ENCODE results near the gene ZNF830.

The ZNF830 gene

GRCh38 chr17:34961093-34961911 lies at the start of gene ZNF830, which contains the start of gene CCT6B:
TSS of gene ZNF830 (plus strand) at chr17:34961540. CDS start at chr17:34961567, 27 bp downstream.
TSS of gene CCT6B (minus strand) at chr17:34961460. CDS start at chr17:34961393, 67 bp downstream.
- peak; percentile 94 for DNase-seq (ENCODE audit: low spot score)
- in situ Hi-C loops (cut with MboI; ENCODE audit: low sequenced_read_pairs, unreplicated experiment) = no loop called here
- no peak for TF ChIP-seq CTCF (IDR thresholded peaks at IDR 0.05; ENCODE audit: borderline replicate concordance, control extremely low read depth, extremely low read depth, insufficient read depth, missing control alignments)

- in situ Hi-C loops (cut with MboI; ENCODE audit: low sequenced_read_pairs, unreplicated experiment) = no loop called here
- TF ChIP-seq CTCF (IDR thresholded peaks at IDR 0.05; ENCODE audit: borderline replicate concordance, control extremely low read depth, extremely low read depth, insufficient read depth, missing control alignments) = no peak
- DNase-seq (ENCODE audit: low spot score) = no peak
Measured at GRCh38 chr17:34913001-34913400, 48.3 kb upstream of the ZNF830 start.

- no peak for DNase-seq (ENCODE audit: low spot score)
- in situ Hi-C loops (cut with MboI; ENCODE audit: low sequenced_read_pairs, unreplicated experiment) = no loop called here
- no peak for TF ChIP-seq CTCF (IDR thresholded peaks at IDR 0.05; ENCODE audit: borderline replicate concordance, control extremely low read depth, extremely low read depth, insufficient read depth, missing control alignments)
Measured at GRCh38 chr17:34916120-34916519, 45.2 kb upstream of the ZNF830 start.

GRCh38 chr17:34917381-34917780 lies 44.0 kb upstream of the ZNF830 start:
- TF ChIP-seq CTCF (IDR thresholded peaks at IDR 0.05; ENCODE audit: borderline replicate concordance, control extremely low read depth, extremely low read depth, insufficient read depth, missing control alignments) = no peak
- no peak for DNase-seq (ENCODE audit: low spot score)
- in situ Hi-C loops (cut with MboI; ENCODE audit: low sequenced_read_pairs, unreplicated experiment) = no loop called here

- in situ Hi-C loops (cut with MboI; ENCODE audit: low sequenced_read_pairs, unreplicated experiment) = no loop called here
- no peak for DNase-seq (ENCODE audit: low spot score)
- no peak for TF ChIP-seq CTCF (IDR thresholded peaks at IDR 0.05; ENCODE audit: borderline replicate concordance, control extremely low read depth, extremely low read depth, insufficient read depth, missing control alignments)
Measured at GRCh38 chr17:34920676-34921075, 40.7 kb upstream of the ZNF830 start.

GRCh38 chr17:34926661-34927060 lies 34.7 kb upstream of the ZNF830 start:
- in situ Hi-C loops (cut with MboI; ENCODE audit: low sequenced_read_pairs, unreplicated experiment) = no loop called here
- no peak for TF ChIP-seq CTCF (IDR thresholded peaks at IDR 0.05; ENCODE audit: borderline replicate concordance, control extremely low read depth, extremely low read depth, insufficient read depth, missing control alignments)
- no peak for DNase-seq (ENCODE audit: low spot score)

All from GM13976 (cell line).